ENCODE results near the gene EMILIN1.
"Not testable (repeated sequence)": the region's sequence is repeated elsewhere in the genome, so short reads cannot be mapped to it uniquely, and the experiment has no call there.

The EMILIN1 gene

DNA sequence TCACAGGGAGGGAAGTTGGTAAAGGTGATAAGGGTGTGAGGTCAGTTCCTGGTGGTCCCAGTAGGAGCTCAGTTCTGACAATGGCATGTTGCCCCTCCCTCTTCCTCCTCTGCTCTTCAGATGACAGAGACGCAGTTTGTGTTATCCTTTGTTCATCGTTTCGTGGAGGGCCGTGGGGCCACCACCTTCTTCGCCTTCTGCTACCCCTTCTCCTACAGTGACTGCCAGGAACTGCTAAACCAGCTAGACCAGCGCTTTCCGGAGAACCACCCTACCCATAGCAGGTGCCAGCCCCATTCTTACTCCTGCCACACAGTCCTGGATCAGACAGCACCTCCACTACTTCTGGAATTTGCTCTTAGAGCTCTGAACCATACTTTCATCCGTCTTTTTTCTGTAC lies 24.6 kb upstream of the EMILIN1 start:
- no peak for DNase-seq (ENCODE audit: low read depth)

- DNase-seq (ENCODE audit: low read depth): no peak
These were observed 23.7 kb upstream of the EMILIN1 start for GRCh38 chr2:27054721-27055120.

- DNase-seq (ENCODE audit: low read depth): no peak
These were observed 21.2 kb upstream of the EMILIN1 start for GRCh38 chr2:27057184-27057583.

DNA sequence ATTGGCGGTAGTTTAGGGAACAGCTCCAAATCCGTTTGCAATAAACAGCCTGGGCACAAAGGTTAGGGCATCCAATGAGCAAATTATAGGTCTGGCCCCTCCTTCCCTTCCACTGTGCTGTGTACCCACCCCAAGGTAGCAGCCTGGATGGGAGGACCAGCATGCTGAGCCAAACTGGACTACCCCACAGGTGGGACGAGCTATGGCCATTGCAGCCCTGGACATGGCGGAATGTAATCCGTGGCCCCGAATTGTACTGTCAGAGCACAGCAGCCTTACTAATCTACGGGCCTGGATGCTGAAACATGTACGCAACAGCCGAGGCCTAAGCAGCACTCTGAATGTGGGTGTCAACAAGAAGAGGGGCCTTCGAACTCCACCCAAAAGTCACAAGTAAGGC lies 20.2 kb upstream of the EMILIN1 start:
- no peak for DNase-seq (ENCODE audit: low read depth)

DNA sequence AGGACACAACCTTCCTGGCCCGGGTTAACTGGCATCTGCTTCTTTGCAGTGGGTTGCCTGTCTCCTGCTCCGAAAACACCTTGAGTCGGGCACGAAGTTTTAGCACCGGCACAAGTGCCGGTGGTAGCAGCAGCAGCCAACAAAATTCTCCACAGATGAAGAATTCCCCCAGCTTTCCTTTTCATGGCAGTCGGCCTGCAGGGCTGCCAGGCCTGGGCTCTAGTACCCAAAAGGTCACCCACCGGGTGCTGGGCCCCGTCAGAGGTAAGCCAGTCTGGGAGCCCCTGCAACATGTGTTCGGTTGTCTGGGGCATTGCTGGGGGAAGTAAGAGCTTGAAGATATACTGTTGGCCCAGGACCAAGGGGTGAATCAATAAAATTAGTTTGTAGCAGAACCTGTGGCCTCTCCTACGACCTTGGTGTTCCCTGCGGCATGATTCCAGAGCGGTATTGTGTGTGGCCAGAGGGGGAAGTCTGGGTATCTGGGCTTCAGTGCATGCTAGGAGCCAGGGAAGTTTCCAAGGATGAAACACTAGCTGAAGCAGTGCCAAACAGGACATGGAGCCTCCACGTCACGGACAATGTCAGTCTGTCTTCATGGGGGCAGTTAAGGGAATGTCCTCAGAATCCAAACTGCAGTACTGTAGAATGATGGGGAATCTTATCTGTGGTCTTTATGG lies 19.1 kb upstream of the EMILIN1 start:
- DNase-seq (ENCODE audit: low read depth): no peak

DNA sequence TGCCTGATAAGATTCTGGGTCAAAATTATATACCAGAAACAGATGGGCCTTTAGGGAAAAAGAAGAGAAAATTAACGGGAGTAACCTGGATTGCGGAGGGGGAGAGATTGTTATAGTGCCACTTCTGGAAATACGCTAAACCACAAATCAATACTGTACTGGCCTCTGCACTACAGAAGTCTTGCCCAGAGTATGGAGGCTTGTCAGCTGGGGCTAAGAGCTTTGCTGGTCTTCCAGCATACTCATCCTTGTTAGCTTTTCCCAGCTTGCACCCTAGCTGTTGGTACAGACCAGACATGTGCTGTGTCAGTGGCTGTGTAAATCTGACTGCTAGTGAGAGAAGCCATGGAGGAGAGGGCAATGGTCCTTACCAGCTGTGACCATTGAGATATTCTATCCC lies 18.1 kb upstream of the EMILIN1 start:
- DNase-seq (ENCODE audit: low read depth): no peak

DNA sequence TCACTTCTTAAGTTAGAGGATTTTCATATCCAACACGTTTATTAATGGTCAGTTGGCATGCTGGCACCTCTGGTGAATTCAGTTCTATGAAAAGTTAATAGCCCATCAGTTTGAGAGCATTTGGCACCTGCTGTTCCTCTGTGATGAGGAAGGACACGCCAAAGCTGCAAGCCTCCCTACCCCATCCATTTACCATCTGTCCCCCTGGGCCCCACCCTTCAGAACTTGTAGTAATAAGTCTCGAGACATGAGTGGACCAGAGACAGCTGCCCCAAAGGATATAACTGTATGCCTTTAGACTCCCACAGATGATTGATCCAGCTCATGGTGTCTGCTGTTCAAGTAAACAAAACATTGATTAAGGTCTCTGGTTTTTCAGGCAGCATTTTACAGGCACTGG lies 13.3 kb upstream of the EMILIN1 start:
- DNase-seq (ENCODE audit: low read depth): no peak

DNA sequence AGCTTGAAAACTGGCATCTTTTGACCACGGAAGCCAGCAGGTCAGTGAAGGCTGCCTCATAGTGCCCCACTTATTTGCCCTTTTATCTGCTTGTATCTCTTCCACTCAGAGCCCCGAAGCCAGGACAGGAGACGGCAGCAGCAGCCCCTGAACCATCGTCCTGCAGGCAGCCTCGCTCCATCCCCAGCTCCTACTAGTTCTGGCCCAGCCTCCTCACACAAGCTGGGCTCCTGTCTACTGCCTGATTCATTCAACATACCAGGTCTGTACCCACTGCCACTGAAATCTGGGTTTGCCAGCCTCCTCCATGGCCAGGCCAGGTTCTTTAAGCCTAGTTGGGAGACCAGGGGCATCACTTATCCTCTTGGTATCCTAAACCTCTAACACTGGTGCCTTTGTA lies 11.0 kb upstream of the EMILIN1 start:
- DNase-seq (ENCODE audit: low read depth): no peak

DNA sequence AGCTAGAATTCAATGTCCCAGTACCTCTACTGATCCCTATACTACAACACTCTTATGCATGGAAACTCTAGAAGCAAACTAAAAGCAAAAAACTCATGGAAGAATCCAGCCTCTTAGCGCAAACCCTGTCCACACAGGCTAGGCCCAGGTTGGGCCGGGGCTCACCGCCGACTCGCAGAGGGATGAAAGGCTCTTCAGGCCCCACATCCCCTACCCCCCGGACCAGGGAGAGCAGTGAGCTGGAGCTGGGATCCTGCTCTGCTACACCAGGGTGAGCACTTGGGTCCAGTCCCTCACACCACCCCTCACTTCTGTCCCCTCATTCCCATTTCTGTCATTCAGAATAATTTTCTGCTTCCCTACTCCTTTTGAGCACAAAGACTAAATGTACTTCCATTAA lies 9.0 kb upstream of the EMILIN1 start:
- no peak for DNase-seq (ENCODE audit: low read depth)

DNA sequence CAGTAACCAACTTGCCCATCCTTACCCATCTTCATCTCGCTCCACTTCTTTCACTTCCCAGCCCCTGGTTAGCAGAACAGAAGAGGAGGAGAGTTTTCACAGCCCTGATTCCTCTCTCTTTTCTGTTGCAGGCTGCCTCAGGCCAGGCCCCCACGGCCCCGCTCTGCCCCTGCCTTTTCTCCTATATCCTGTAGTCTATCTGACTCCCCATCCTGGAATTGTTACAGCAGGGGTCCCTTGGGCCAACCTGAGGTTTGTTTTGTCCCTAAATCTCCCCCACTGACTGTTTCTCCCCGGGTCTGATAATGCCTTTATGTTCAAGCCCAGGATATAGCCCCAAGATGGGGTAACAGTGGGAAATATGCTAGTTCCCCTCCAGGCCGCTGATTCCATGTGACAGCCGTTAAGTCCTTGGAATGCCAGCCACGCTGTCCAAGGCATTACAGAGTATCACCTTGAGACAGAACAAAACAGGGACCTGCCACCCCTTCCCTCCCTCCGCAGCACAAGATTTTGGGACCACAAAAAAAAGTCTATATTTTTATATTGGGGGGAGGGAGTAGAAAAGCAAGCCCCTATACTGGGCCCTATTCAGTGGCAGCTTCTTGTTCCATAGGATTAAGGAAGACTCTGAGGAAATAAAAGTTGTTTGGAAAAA lies 8.3 kb upstream of the EMILIN1 start:
- DNase-seq (ENCODE audit: low read depth): no peak

- no peak for DNase-seq (ENCODE audit: low read depth)
These were observed 7.7 kb upstream of the EMILIN1 start for GRCh38 chr2:27070653-27071276.

- DNase-seq (ENCODE audit: low read depth): peak; percentile 53
These were observed 7.0 kb upstream of the EMILIN1 start, which contains the start of gene OST4 for GRCh38 chr2:27071277-27071989. Gene OST4, minus strand, starts transcription at chr2:27071654.

DNA sequence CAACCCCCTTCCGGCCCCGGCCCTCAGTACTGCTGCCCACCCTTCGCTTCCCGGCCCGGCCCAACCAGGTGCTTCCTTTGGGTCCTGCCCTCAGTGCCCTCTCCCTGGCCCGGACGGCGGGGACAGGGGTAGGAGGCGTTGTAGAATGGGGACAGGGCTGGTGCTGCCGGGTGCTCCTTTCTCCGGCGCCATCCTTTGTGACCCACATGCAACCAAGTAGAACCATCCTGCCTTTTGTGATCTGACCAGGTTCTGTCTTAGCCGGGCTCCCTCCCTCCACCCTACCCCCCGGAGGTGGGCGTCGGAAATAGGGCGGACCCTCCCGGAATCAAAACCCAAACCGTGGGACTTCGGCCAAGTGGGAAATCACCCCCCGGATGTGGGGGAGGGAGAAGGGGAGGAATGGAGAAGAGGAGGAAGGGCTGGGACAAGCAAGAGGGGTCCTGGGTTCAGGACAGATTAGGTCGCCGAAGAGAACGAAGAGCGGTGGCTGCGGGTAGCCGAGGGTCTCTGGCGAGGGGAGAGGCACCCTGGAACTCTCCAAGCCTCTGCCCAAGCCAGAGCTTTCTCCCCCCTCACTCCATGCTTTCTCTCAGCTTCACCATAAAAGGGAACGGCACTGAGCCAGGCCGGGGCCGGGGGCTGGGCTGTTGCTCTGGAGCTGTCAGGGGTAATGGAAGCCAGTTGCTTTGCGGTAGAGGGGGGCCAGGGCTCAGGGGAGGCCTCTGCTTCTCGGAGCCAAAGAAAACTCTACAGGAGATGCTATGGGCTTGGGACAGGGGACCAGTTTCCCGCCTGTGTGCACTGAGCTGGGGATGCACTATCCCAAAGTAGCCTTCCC lies 6.2 kb upstream of the EMILIN1 start:
- DNase-seq (ENCODE audit: low read depth): no peak

DNA sequence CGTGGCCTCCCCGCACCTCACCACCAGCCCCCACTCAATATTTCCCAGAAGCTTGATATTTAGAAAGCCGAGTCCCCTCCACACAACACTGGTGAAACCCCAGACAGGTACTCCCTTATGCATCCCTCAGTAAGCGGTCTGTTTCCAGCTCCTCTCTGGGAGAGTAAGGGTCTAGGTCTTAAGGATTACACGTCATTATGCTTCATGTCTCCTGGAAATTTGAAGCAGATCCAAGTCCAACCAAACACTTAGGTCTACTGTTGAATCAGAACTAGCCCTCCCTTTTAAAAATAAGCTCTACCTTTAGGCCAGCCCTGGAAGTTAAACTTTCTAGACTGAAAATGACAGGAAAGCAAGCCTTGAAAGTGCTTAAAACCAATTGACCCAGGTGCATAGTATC lies 5.5 kb upstream of the EMILIN1 start:
- DNase-seq (ENCODE audit: low read depth): no peak

GRCh38 chr2:27073782-27074181 lies 4.6 kb upstream of the EMILIN1 start:
- no peak for DNase-seq (ENCODE audit: low read depth)

GRCh38 chr2:27074738-27075565 lies 3.5 kb upstream of the EMILIN1 start:
- no peak for DNase-seq (ENCODE audit: low read depth)

DNA sequence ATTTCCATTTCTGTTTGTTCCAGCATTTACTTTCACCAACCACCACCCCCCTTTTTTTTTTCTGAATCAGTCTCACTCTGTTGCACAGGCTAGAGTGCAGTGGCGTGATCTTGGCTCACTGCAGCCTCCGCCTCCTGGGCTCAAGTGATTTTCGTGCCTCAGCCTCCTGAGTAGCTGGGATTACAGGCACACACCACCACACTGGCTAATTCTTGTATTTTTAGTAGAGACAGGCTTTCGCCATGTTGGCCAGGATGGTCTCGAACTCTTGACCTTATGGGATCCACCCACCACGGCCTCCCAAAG lies 2.9 kb upstream of the EMILIN1 start:
- DNase-seq (ENCODE audit: low read depth): not testable (repeated sequence)

GRCh38 chr2:27076323-27076722 lies 2.1 kb upstream of the EMILIN1 start:
- DNase-seq (ENCODE audit: low read depth): no peak

DNA sequence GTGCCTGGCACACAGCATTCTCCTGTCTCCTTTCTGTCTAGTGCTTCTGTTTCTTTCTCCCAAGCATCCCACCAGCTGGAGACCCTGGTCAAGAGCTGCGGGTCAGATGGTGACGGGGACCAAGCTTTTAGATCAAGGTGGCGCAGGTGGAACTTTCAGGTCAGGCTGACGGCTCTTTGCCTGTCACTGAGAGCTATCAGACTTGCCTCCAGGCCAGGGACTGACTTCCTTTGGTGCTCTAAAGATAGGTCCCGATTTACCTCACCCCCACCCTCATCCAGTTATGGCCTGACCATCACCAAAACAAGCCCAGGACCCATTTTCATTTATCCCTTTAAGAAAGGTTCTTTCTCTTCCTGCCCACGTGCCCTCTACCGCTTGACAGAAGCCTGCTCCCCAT lies 1.2 kb upstream of the EMILIN1 start:
- DNase-seq (ENCODE audit: low read depth): no peak

- DNase-seq (ENCODE audit: low read depth): no peak
These were observed 1.1 kb downstream of the EMILIN1 start for GRCh38 chr2:27079233-27080139.

All from non-pigmented ciliary epithelial cell (primary cell).